K562 (cell line): Measurements from ENCODE around the gene ZNF33A. TPM values are rescaled to one million over a fixed set of nuclear protein-coding genes. Genes with fewer than 3 reads are reported as not detected.

ENCODE experiments used
- CBX8 ChIP-seq: fragments of 200-600 bp; sonication (generic); IDR thresholded peaks from 2 replicates; pipeline ENCODE4 v1.6.1; 2012; ENCODE audit warnings: borderline replicate concordance, mixed run types, low read depth, mild to moderate bottlenecking, moderate library complexity, mixed read lengths, low read length, control low read depth, inconsistent platforms; ENCODE audit not compliant: poor library complexity, severe bottlenecking; ENCODE audit errors: extremely low read depth
- DACH1 ChIP-seq: fragments of 450-650 bp; IDR thresholded peaks from 2 replicates; pipeline ENCODE4 v1.6.1; 2018; ENCODE audit not compliant: partially characterized antibody
- E2F3 ChIP-seq: fragments of 250-450 bp; sonication (Bioruptor Pico); IDR thresholded peaks from 2 replicates; pipeline ENCODE4 v1.4.0; 2020; ENCODE audit warnings: mild to moderate bottlenecking
- HSF4 ChIP-seq: fragments of 250-450 bp; sonication (Bioruptor Pico); IDR thresholded peaks from 2 replicates; pipeline ENCODE4 v2.1.2; 2022; ENCODE audit warnings: mild to moderate bottlenecking, moderate library complexity, borderline replicate concordance
- KDM2B ChIP-seq: fragments of 250-450 bp; sonication (Bioruptor Pico); IDR thresholded peaks from 2 replicates; pipeline ENCODE4 v1.8.0; 2021; ENCODE audit warnings: mild to moderate bottlenecking, moderate library complexity
- LARP7 ChIP-seq: fragments of 450-650 bp; IDR thresholded peaks from 2 replicates; pipeline ENCODE4 v1.6.1; 2016
- LCOR ChIP-seq: sonication (generic); formaldehyde crosslinking; IDR thresholded peaks from 2 replicates; pipeline ENCODE4 v1.8.0; 2022; ENCODE audit warnings: mild to moderate bottlenecking, missing genetic modification reagents
- NCOA4 ChIP-seq: fragments of 450-650 bp; IDR thresholded peaks from 2 replicates; pipeline ENCODE4 v1.6.1; 2018; ENCODE audit warnings: mild to moderate bottlenecking; ENCODE audit not compliant: partially characterized antibody
- PBX2 ChIP-seq, 2 experiments: IDR thresholded peaks in 1 of 2; conservative IDR thresholded peaks in 1 of 2; 2 replicates each; pipeline ENCODE4 v1.6.1; 2016; ENCODE audit warnings: low read depth in 2 of 2, mild to moderate bottlenecking in 1 of 2, missing compliant biosample characterization in 1 of 2, missing genetic modification characterization in 1 of 2, moderate library complexity in 1 of 2
- PRDM10 ChIP-seq: fragments of 450-650 bp; IDR thresholded peaks from 2 replicates; pipeline ENCODE4 v1.6.1; 2018; ENCODE audit not compliant: partially characterized antibody
- RAD21 ChIP-seq, 2 experiments: fragments of 250-450 bp in 1 of 2; fragments of 450-650 bp in 1 of 2; sonication (Bioruptor Pico) in 1 of 2; formaldehyde crosslinking in 1 of 2; IDR thresholded peaks in 1 of 2; conservative IDR thresholded peaks in 1 of 2; 2 replicates each; pipeline versions ENCODE4 v1.4.0 to v1.8.0; 2020 to 2022; ENCODE audit warnings: mild to moderate bottlenecking in 2 of 2, moderate library complexity in 1 of 2
- RBM15 ChIP-seq: fragments of 200-400 bp; formaldehyde crosslinking; IDR thresholded peaks from 2 replicates; pipeline ENCODE4 v1.6.1; 2018; ENCODE audit warnings: mild to moderate bottlenecking, low read length, moderate library complexity; ENCODE audit not compliant: insufficient read depth
- SIRT6 ChIP-seq: IDR thresholded peaks from one replicate; pipeline ENCODE4 v1.6.1; 2012; ENCODE audit warnings: low read depth, mild to moderate bottlenecking, control low read depth, inconsistent platforms, low read length, moderate library complexity
- SNIP1 ChIP-seq: fragments of 450-650 bp; IDR thresholded peaks from 2 replicates; pipeline ENCODE4 v1.7.1; 2017; ENCODE audit warnings: low read depth, mild to moderate bottlenecking
- STAT5A ChIP-seq: IDR thresholded peaks from 2 replicates; pipeline ENCODE4 v1.6.1; 2012; ENCODE audit warnings: low read length, inconsistent platforms, borderline replicate concordance
- TRIM28 ChIP-seq: fragments of 450-650 bp; IDR thresholded peaks from 2 replicates; pipeline ENCODE4 v1.6.1; 2017
- ZNF253 ChIP-seq: fragments of 250-450 bp; sonication (Bioruptor Pico); conservative IDR thresholded peaks from 2 replicates; pipeline ENCODE4 v1.6.1; 2021; ENCODE audit warnings: mild to moderate bottlenecking
- ZNF518B ChIP-seq: fragments of 250-450 bp; sonication (Bioruptor Pico); IDR thresholded peaks from 2 replicates; pipeline ENCODE4 v1.5.0; 2021; ENCODE audit warnings: mild to moderate bottlenecking, moderate library complexity
- polyA plus RNA-seq, 8 experiments: library from polyadenylated mRNA; depleted of rRNA in 4 of 8; stranded (reverse) in 5 of 8; unstranded in 3 of 8; fragments of >200 nt; fragmentation: Nextera tagmentation in 2 of 8; fragmentation: Illumina TruSeq in 1 of 8; extraction: Ambion mirVana in 2 of 8; extraction: Trizol in 1 of 8; gene quantifications; 2 replicates each; pipeline versions ENCODE4 v1.2.1 to v1.2.3, GENCODE V29; 2011 to 2014; ENCODE audit warnings: inconsistent platforms in 1 of 8, missing spikeins in 1 of 8
- total RNA-seq, 7 experiments: library from RNA; depleted of rRNA in 6 of 7; stranded (reverse); fragments of >200 nt in 6 of 7; fragmentation: Illumina TruSeq in 2 of 7; extraction: Trizol in 2 of 7; gene quantifications; 2 replicates each; pipeline versions ENCODE4 v1.2.1 to v1.2.3, GENCODE V29; 2011 to 2021; ENCODE audit warnings: low replicate concordance in 1 of 7

Gene ZNF33A
- total and polyA plus RNA-seq, 9 of the 15 experiments (the other 6 are each of a cell fraction or from before 2014, with no cell fraction given): 8.1 to 27.5 (median 16.4) TPM

DNA sequence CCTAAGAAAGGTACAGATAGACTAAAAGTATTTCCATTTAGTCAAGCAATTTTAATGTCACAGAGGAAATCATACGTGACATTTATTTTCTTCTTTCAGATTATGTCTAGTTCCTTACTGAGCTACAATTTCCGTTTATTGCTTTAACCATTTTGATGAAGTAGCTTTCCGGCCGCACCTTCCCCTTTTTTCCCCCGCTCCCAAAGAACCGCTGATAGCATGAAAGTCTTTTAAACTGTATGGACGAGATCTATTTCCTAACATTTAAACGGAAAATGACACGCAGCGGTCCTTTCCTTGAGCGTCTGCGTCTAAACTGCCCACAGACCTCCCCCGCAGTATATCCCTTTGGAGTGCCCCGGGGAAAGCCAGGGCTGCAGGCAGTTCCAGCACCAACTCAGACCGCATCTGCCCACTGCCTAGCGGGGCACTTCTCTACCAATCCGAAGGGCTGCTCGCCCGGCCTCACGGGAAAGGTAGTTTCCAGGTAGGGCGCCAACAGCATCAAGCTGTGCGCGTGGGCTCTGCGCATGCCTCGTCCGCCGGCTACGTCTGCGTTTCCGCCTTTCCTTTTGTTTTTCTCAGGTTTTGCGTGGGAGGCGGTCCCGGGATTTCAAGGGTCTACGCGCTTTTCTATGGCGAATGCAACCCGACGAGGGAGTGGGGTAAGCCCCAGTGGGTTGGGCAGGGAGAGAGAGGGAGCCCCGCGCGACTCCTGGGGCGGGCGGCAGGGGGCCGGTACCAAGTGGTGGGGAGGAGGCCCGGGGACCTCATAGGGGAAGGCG is at the start of gene ZNF33A (continued):
- TF ChIP-seq ZNF518B (CRISPR knock-in tag) (no peak), E2F3 (CRISPR knock-in tag) (no peak), STAT5A (no peak), PRDM10 (peak; percentile 82), ZNF253 (CRISPR knock-in tag) (no peak), HSF4 (no peak), LCOR (CRISPR knock-in tag) (no peak), KDM2B (CRISPR knock-in tag) (no peak), CBX8 (no peak), RAD21 (CRISPR knock-in tag; conservative IDR thresholded peaks at IDR 0.05 in 1 of 2, IDR thresholded peaks at IDR 0.05 in 1 of 2) (no peak), NCOA4 (no peak), DACH1 (no peak), RBM15 (no peak), LARP7 (no peak), SIRT6 (no peak), TRIM28 (no peak), PBX2 (CRISPR knock-in tag; IDR thresholded peaks at IDR 0.05; ENCODE audit: low read depth) (no peak), PBX2 (tag; conservative IDR thresholded peaks at IDR 0.05; ENCODE audit: low read depth) (no peak), SNIP1 (no peak)
